ENCODE results near the gene RUNX1.
"Not testable (repeated sequence)": the region's sequence is repeated elsewhere in the genome, so short reads cannot be mapped to it uniquely, and the experiment has no call there.

Gene RUNX1

DNA sequence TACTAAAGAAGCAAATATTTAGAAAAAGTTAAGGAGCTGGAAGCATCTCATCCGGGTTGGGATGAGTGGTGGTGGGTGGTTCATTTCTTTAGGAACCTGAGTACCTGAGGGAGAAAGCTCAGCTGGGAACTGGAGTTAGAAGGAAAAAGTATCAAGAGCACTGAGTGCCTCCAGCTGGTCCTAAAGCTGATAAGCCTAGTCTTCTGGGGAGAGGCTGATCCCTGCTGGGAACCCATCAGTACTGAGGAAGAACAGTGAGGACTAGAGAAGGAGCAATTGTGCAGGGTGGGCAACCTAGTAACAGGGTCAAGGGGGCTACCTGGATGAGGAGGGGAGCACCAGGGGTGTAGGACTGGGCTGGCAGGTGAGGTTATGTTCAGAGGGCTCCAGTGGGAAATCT, 89.5 kb downstream of the RUNX1 start:
- TF ChIP-seq, protein P1, sequence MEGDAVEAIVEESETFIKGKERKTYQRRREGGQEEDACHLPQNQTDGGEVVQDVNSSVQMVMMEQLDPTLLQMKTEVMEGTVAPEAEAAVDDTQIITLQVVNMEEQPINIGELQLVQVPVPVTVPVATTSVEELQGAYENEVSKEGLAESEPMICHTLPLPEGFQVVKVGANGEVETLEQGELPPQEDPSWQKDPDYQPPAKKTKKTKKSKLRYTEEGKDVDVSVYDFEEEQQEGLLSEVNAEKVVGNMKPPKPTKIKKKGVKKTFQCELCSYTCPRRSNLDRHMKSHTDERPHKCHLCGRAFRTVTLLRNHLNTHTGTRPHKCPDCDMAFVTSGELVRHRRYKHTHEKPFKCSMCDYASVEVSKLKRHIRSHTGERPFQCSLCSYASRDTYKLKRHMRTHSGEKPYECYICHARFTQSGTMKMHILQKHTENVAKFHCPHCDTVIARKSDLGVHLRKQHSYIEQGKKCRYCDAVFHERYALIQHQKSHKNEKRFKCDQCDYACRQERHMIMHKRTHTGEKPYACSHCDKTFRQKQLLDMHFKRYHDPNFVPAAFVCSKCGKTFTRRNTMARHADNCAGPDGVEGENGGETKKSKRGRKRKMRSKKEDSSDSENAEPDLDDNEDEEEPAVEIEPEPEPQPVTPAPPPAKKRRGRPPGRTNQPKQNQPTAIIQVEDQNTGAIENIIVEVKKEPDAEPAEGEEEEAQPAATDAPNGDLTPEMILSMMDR (IDR thresholded peaks at IDR 0.05; ENCODE audit: poor library complexity, severe bottlenecking): no peak
- H3K27me3 ChIP-seq (ENCODE audit: insufficient read depth, poor library complexity, severe bottlenecking): no peaks in the 10 kb centered on the region
- no peaks in the 10 kb centered on the region for H3K9me3 ChIP-seq (ENCODE audit: severe bottlenecking)
- DNase-seq (ENCODE audit: low spot score) (no peak), ATAC-seq (ENCODE audit: low read depth) (no peak)
- peaks cover 3% of the 10 kb centered on the region for H3K4me1 ChIP-seq (ENCODE audit: insufficient read depth, poor library complexity, severe bottlenecking)
- H3K36me3 ChIP-seq (ENCODE audit: low read depth): no peaks in the 10 kb centered on the region
- H3K4me3 ChIP-seq (ENCODE audit: severe bottlenecking): no peak overlapping the region
- H3K27ac ChIP-seq (ENCODE audit: poor library complexity, severe bottlenecking): no peak overlapping the region

DNA sequence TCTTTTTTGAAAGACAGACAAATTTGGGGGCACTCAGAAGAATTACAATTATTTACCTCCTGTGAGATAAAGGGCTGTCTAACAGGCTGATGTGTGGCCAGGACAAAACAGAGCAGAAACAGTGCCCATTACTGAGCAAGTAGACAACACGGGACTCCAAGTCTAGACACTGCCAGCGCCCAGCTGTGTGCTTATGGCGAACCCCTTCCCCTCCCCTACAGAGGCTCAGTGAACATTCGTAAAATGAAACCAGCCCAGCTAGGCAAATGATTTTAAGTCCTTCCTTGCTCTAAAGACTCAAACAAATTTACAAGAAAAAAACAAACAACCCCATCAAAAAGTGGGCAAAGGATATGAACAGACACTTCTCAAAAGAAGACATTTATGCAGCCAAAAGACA, 91.1 kb downstream of the RUNX1 start:
- Histone ChIP-seq H3K9me3 (ENCODE audit: severe bottlenecking) (no peaks in the 10 kb centered on the region), H3K4me3 (ENCODE audit: severe bottlenecking) (no peak overlapping the region), H3K27ac (ENCODE audit: poor library complexity, severe bottlenecking) (no peak overlapping the region), H3K27me3 (ENCODE audit: insufficient read depth, poor library complexity, severe bottlenecking) (no peaks in the 10 kb centered on the region), H3K36me3 (ENCODE audit: low read depth) (no peaks in the 10 kb centered on the region), H3K4me1 (ENCODE audit: insufficient read depth, poor library complexity, severe bottlenecking) (no peaks in the 10 kb centered on the region)
- ATAC-seq (ENCODE audit: low read depth) (no peak), DNase-seq (ENCODE audit: low spot score) (no peak)
- TF ChIP-seq, protein P1 (IDR thresholded peaks at IDR 0.05; ENCODE audit: poor library complexity, severe bottlenecking): no peak

DNA sequence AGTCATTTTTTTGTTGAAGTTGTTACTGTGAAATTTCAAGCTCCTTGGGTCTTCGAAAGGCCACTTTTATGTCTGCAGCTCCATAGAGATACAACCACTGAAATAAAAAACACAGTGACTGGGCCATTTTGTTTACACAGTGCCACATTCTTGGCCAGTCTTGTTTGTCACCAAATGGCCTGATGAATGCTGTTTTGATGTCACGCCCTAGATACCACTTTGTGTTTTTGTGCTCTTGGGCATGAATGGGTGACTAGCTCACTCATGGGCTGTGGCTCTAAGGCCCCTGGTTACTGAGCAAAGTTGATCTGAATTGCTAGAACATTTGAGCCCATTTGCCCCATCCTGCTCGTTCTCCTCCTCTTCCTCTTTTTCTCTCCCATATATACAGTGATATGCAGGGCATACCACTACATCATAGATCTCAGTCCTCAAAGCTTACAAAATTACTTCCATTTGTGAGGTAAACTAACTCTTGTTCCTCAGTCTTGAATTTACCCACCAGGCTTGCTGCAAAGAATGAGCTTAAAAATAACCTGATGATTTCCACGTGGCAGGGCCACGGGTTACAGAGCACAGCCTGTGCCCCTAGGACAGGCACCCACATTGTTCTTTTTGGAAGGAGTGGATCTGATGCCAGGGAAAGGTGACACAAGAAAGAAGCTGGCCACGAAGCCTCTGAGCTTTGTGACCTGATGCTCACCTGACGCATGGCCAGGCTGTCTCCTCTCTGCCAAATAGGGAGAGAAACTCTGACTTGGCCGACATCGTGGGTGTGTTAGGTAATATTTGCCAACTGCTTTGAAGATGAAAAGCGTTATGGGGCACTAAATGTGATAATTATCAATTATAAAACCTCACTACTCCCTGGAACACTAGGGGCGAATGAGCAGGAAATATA, 92.4 kb downstream of the RUNX1 start:
- H3K27ac ChIP-seq (ENCODE audit: poor library complexity, severe bottlenecking): no peak overlapping the region
- no peaks in the 10 kb centered on the region for H3K27me3 ChIP-seq (ENCODE audit: insufficient read depth, poor library complexity, severe bottlenecking)
- ATAC-seq (ENCODE audit: low read depth) (no peak), DNase-seq (ENCODE audit: low spot score) (no peak)
- TF ChIP-seq, protein P1 (IDR thresholded peaks at IDR 0.05; ENCODE audit: poor library complexity, severe bottlenecking): no peak
- H3K36me3 ChIP-seq (ENCODE audit: low read depth): no peaks in the 10 kb centered on the region
- H3K4me3 ChIP-seq (ENCODE audit: severe bottlenecking): no peak overlapping the region
- H3K9me3 ChIP-seq (ENCODE audit: severe bottlenecking): no peaks in the 10 kb centered on the region
- H3K4me1 ChIP-seq (ENCODE audit: insufficient read depth, poor library complexity, severe bottlenecking): no peaks in the 10 kb centered on the region

DNA sequence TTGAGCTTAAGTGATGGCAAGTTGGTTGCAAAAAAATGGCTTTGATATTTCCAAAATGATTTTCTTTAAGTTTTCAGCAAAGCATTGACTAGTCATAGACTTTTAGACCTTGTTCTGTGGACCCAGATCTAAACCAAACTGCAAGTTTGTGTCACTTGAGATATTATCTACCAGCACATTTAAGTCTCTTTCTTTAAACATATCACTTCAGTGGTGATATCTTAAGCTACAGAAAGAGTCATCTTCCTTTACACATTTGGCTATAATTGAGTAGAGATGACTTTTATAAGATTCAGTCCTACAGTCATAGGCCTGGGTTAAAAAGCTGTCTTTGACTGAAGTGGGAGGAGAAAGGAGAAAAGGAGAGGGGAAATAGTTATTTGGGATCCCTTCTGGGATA, 95.2 kb downstream of the RUNX1 start:
- Histone ChIP-seq H3K9me3 (ENCODE audit: severe bottlenecking) (no peaks in the 10 kb centered on the region), H3K27me3 (ENCODE audit: insufficient read depth, poor library complexity, severe bottlenecking) (no peaks in the 10 kb centered on the region), H3K27ac (ENCODE audit: poor library complexity, severe bottlenecking) (no peak overlapping the region), H3K36me3 (ENCODE audit: low read depth) (no peaks in the 10 kb centered on the region), H3K4me1 (ENCODE audit: insufficient read depth, poor library complexity, severe bottlenecking) (no peaks in the 10 kb centered on the region), H3K4me3 (ENCODE audit: severe bottlenecking) (no peak overlapping the region)
- ATAC-seq (ENCODE audit: low read depth): no peak
- no peak for DNase-seq (ENCODE audit: low spot score)
- TF ChIP-seq, protein P1 (IDR thresholded peaks at IDR 0.05; ENCODE audit: poor library complexity, severe bottlenecking): no peak

DNA sequence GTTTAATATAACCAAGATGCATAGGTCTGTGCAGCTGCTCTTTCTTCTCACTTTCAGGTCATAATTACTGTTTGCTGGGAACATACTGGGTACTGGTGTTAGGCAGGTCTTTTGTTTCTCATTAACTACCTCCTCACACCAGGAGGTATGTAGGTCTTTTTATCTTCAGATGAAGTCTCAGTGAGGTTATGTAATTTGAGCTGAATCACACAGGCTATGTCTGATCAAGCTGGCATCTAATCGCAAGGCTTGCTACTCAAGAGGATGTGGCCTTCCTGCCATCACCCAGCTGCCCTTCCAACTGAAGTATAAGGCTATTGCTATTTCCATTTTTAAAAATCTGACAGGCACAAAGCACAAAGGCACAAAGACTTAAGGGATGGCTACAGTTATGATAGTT, 96.4 kb downstream of the RUNX1 start:
- no peaks in the 10 kb centered on the region for H3K27me3 ChIP-seq (ENCODE audit: insufficient read depth, poor library complexity, severe bottlenecking)
- no peaks in the 10 kb centered on the region for H3K36me3 ChIP-seq (ENCODE audit: low read depth)
- H3K4me3 ChIP-seq (ENCODE audit: severe bottlenecking): no peak overlapping the region
- H3K27ac ChIP-seq (ENCODE audit: poor library complexity, severe bottlenecking): no peak overlapping the region
- no peaks in the 10 kb centered on the region for H3K4me1 ChIP-seq (ENCODE audit: insufficient read depth, poor library complexity, severe bottlenecking)
- DNase-seq (ENCODE audit: low spot score) (no peak), ATAC-seq (ENCODE audit: low read depth) (no peak)
- TF ChIP-seq, protein P1 (IDR thresholded peaks at IDR 0.05; ENCODE audit: poor library complexity, severe bottlenecking): no peak
- H3K9me3 ChIP-seq (ENCODE audit: severe bottlenecking): no peaks in the 10 kb centered on the region

DNA sequence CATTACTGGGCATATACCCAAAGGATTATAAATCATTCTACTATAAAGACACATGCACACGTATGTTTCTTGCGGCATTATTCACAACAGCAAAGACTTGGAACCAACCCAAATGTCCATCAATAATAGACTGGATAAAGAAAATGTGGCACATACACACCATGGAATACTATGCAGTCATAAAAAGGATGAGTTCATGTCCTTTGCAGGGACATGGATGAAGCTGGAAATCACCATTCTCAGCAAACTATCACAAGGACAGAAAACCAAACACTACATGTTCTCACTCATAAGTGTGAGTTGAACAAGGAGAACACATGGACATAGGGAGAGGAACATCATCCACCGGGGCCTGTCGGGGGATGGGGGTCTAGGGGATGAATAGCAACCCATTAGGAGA, 97.2 kb downstream of the RUNX1 start:
- H3K27ac ChIP-seq (ENCODE audit: poor library complexity, severe bottlenecking); H3K27me3 ChIP-seq (ENCODE audit: insufficient read depth, poor library complexity, severe bottlenecking); H3K4me3 ChIP-seq (ENCODE audit: severe bottlenecking); H3K36me3 ChIP-seq (ENCODE audit: low read depth); DNase-seq (ENCODE audit: low spot score); H3K9me3 ChIP-seq (ENCODE audit: severe bottlenecking); ATAC-seq (ENCODE audit: low read depth); H3K4me1 ChIP-seq (ENCODE audit: insufficient read depth, poor library complexity, severe bottlenecking): not testable (repeated sequence)

All from RWPE2 (cell line).